Peyer's patch (tissue), 4 donors: ENCODE data around the gene CRK. TPM values are rescaled to one million over a fixed set of nuclear protein-coding genes. Genes with fewer than 3 reads are reported as not detected.
"Not testable (repeated sequence)": the region's sequence is repeated elsewhere in the genome, so short reads cannot be mapped to it uniquely, and the experiment has no call there.

Experiments used
- DNase-seq, 3 donors: peaks; one replicate each; pipeline ENCODE4 v3.0.0-alpha.2; 2017 to 2019
- H3K27ac ChIP-seq, 4 donors: fragments of 200-600 bp; sonication (generic); one replicate each; pipeline ENCODE4 v1.5.1; 2016 to 2019
- H3K27me3 ChIP-seq, 2 donors: fragments of 200-600 bp; sonication (generic); one replicate each; pipeline ENCODE4 v1.5.1; 2019
- H3K36me3 ChIP-seq, 3 donors: fragments of 200-600 bp; sonication (generic); one replicate each; pipeline ENCODE4 v1.5.1; 2016 to 2019
- H3K4me1 ChIP-seq, 4 donors: fragments of 200-600 bp; sonication (generic); one replicate each; pipeline ENCODE4 v1.5.1; 2016 to 2019
- H3K4me3 ChIP-seq, 4 donors: fragments of 200-600 bp; sonication (generic); 1 replicate in 3 of 4; 2 replicates in 1 of 4; pipeline ENCODE4 v1.5.1; 2016 to 2019; ENCODE audit warnings: mild to moderate bottlenecking in 1 of 4
- H3K9me3 ChIP-seq, 4 donors: fragments of 200-600 bp; sonication (generic); one replicate each; pipeline ENCODE4 v1.5.1; 2016 to 2019; ENCODE audit warnings: mild to moderate bottlenecking in 1 of 4
- POLR2A ChIP-seq, 2 donors: fragments of 450-650 bp; IDR thresholded peaks; one replicate each; pipeline ENCODE4 v1.5.1; 2017; ENCODE audit warnings: antibody characterized with exemption in 2 of 2, mild to moderate bottlenecking in 2 of 2, moderate library complexity in 2 of 2
- total RNA-seq, 4 donors: library from RNA; depleted of rRNA; stranded (reverse); fragments of >200 nt; gene quantifications; one replicate each; pipeline ENCODE4 v1.1.0, GENCODE V29; 2016
- TF ChIP-seq, protein P1 (sequence below), 6 experiments: fragments of 450-650 bp in 4 of 6; fragments of 200-600 bp in 2 of 6; sonication (generic) in 1 of 6; IDR thresholded peaks; one replicate each; pipeline ENCODE4 v1.5.1; 2017 to 2019; ENCODE audit warnings: antibody characterized with exemption in 6 of 6, mild to moderate bottlenecking in 3 of 6, moderate library complexity in 1 of 6

The CRK gene
- total RNA-seq, 4 donors from 2014 or later, result 33.0 to 66.2 (median 59.5) TPM

DNA sequence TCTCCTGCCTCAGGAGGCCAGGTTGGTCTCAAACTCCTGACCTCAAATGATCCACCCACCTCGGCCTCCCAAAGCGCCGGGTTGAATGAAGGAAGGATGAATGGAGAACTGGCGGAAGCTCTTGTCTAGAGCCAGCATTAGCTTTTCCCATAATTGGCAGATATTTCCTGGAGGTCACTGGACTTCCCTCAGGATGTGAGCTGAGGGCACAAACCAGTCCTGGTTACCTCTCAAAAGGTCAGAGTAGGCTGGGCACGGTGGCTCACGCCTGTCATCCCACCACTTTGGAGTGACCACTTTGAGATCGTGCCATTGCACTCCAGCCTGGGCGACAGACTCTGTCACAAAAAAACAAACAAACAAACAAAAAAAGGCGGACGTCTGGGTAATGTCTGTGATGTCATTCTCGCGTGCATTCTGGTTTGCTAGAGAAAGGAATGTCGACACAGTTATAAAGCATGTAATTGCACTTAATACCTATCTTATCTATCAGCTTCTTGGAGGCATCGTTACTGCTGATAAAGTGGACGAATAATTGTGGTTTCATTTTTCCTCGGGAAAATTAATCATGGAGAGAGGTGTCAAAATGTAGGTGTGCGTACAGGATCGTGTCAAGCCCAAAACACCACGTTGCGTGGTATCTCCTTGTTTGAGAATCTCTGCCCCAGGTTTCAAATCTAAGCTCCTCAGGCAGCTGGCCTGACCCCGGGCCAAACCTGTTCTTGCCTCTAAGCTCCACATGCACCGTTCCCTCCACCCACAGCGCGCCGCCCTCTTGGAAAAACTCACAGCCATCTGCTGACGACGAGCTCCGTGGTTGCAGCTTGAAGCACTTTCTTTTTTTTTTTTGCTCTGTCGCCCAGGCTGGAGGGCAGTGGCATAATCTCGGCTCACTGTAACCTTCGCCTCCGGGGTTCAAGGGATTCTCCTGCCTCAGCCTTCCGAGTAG is 6.4 kb upstream of the CRK start:
- Histone ChIP-seq H3K9me3 (no peaks in the 10 kb centered on the region), H3K27me3 (no peaks in the 10 kb centered on the region), H3K4me3 (no peak overlapping the region), H3K36me3 (peaks cover 0 to 35% (median 0%) of the 10 kb centered on the region in 3 donors), H3K4me1 (peaks cover 0 to 34% (median 11%) of the 10 kb centered on the region in 4 donors), H3K27ac (peak overlapping the region in 3 of 4 donors; percentile 29 to 52 (median 45))
- TF ChIP-seq, protein P1, sequence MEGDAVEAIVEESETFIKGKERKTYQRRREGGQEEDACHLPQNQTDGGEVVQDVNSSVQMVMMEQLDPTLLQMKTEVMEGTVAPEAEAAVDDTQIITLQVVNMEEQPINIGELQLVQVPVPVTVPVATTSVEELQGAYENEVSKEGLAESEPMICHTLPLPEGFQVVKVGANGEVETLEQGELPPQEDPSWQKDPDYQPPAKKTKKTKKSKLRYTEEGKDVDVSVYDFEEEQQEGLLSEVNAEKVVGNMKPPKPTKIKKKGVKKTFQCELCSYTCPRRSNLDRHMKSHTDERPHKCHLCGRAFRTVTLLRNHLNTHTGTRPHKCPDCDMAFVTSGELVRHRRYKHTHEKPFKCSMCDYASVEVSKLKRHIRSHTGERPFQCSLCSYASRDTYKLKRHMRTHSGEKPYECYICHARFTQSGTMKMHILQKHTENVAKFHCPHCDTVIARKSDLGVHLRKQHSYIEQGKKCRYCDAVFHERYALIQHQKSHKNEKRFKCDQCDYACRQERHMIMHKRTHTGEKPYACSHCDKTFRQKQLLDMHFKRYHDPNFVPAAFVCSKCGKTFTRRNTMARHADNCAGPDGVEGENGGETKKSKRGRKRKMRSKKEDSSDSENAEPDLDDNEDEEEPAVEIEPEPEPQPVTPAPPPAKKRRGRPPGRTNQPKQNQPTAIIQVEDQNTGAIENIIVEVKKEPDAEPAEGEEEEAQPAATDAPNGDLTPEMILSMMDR (IDR thresholded peaks at IDR 0.05), result no peak
- TF ChIP-seq POLR2A (IDR thresholded peaks at IDR 0.05), result no peak
- no peak for DNase-seq

DNA sequence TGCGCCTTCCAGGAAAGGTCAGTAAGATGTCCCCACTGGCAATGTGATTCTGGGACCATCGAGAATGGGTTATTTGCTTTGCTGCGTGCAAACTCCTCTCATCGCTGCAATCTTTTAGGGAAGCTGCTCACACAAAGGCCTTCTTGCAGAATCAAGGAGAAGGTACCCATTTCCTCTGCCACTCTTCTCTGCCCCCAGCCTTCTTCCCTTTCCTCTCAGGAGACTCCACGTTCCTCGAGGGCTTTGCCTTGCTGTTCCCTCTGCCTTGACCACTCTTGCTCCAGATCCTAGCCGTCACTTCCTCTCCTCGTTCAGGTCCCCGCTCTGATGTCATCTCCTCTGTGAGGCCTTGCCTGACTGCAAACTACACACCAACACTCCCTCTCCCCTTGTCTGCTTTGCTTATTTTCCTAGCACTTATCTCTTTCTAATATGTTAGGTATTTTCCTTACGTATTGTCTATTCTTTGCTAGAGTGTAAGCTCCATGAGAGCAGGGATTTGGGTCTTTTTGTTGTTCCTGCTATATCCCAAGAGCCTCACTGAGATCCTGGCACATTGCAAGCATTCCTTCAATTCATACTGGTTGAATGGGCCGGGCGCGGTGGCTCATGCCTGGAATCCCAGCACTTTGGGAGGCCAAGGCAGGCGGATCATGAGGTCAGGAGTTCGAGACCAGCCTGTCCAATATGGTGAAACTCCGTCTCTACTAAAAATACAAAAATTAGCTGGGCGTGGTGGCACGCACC is 5.3 kb upstream of the CRK start:
- Histone ChIP-seq H3K4me1 (peaks cover 0 to 40% (median 13%) of the 10 kb centered on the region in 4 donors), H3K9me3 (no peaks in the 10 kb centered on the region), H3K27me3 (no peaks in the 10 kb centered on the region), H3K36me3 (peaks cover 0 to 25% (median 0%) of the 10 kb centered on the region in 3 donors), H3K27ac (peak overlapping the region in 1 of 4 donors; percentile 85), H3K4me3 (no peak overlapping the region)
- no peak for DNase-seq
- TF ChIP-seq, protein P1 (IDR thresholded peaks at IDR 0.05), result no peak
- no peak for TF ChIP-seq POLR2A (IDR thresholded peaks at IDR 0.05)

DNA sequence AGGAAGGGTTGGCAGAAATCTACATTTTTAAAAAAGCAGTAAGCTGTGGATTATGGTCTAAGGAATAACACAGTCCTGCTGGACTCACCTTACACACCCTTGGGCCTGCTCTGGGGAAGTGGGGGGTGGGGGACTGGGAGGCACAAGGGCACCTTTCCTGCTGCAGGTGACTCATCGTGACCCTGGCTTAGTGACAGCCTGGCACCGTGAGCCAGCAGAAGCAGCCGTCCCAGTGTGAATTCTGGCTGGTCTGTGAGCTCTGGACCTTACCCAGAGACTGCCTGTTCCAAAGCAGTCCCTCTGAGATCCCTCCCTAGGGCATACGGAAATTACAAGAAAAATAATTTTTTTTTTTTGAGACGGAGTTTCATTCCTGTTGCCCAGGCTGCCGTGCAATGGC is 4.2 kb upstream of the CRK start:
- peak in 1 of 2 donors; percentile 49 for TF ChIP-seq POLR2A (IDR thresholded peaks at IDR 0.05)
- TF ChIP-seq, protein P1 (IDR thresholded peaks at IDR 0.05), result no peak

DNA sequence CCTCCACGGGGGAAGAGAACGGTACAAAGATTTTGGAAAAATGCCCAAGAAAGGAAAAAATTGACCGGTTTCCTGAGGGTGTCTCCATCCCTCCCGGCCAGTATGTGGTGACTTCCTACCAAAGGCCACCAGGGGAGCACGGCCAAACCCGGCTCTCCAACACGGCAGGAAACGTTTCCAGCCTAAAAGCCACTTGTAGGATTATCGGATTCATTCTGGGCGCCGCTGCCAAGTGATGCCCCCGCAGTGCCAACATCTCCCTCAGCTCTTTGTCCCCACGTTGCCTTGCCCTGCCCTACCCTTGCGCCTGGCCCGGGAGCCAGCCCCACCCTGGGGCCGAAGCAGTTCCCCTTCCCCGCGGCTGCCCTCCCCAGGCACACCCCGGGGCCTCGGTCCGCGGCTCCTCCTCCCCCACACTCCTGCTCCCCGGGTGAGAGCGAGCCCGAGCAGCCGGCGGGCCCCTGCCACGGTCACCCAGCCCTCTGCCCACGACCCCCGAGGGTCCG is 688 bp downstream of the CRK start:
- peak; percentile 61 to 81 (median 80) for DNase-seq
- peak overlapping the region; percentile 97 to 100 (median 98) for H3K27ac ChIP-seq
- H3K36me3 ChIP-seq, result peaks cover 0 to 9% (median 0%) of the 10 kb centered on the region in 3 donors
- H3K9me3 ChIP-seq, result no peaks in the 10 kb centered on the region
- peak overlapping the region; percentile 82 to 99 (median 89) for H3K4me3 ChIP-seq
- H3K4me1 ChIP-seq, result peaks cover 0 to 41% (median 6%) of the 10 kb centered on the region in 4 donors
- H3K27me3 ChIP-seq, result no peaks in the 10 kb centered on the region
- no peak for TF ChIP-seq POLR2A (IDR thresholded peaks at IDR 0.05)
- TF ChIP-seq, protein P1 (IDR thresholded peaks at IDR 0.05), result peak; percentile 54 to 80 (median 62)

More for the DNA sequence above, 4.2 kb upstream of the CRK start:
- Histone ChIP-seq H3K4me1 (peaks cover 0 to 40% (median 13%) of the 10 kb centered on the region in 4 donors), H3K36me3 (peaks cover 0 to 13% (median 0%) of the 10 kb centered on the region in 3 donors), H3K27me3 (no peaks in the 10 kb centered on the region), H3K9me3 (no peaks in the 10 kb centered on the region), H3K27ac (peak overlapping the region in 3 of 4 donors; percentile 53 to 85 (median 85)), H3K4me3 (no peak overlapping the region)
- DNase-seq, result peak in 2 of 3 donors; percentile 89 to 91

DNA sequence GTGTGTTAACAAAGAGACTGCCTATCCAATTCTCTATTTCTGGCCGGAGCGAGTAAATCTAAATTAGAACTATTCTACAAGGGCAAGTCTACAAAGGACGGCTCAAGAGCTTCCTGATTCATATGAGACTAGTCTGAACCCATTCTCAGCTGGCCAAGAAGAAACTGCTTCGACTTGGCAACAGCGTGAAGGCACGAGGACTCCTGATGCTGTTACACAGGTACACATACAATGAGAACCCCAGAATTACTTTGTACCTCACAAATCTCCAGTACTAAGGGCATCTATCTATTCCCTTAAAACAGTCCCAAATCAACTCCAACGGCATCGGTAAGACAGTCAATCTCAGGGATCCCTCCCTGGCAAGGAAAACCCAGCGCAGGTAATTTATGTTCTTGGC is 1.5 kb downstream of the CRK start:
- TF ChIP-seq, protein P1 (IDR thresholded peaks at IDR 0.05), result no peak
- TF ChIP-seq POLR2A (IDR thresholded peaks at IDR 0.05), result no peak
- Histone ChIP-seq H3K36me3 (peaks cover 0 to 9% (median 0%) of the 10 kb centered on the region in 3 donors), H3K9me3 (no peaks in the 10 kb centered on the region), H3K4me1 (peaks cover 0 to 42% (median 6%) of the 10 kb centered on the region in 4 donors), H3K27me3 (no peaks in the 10 kb centered on the region), H3K27ac (peak overlapping the region; percentile 97 to 100 (median 98)), H3K4me3 (peak overlapping the region; percentile 82 to 99 (median 89))
- no peak for DNase-seq

DNA sequence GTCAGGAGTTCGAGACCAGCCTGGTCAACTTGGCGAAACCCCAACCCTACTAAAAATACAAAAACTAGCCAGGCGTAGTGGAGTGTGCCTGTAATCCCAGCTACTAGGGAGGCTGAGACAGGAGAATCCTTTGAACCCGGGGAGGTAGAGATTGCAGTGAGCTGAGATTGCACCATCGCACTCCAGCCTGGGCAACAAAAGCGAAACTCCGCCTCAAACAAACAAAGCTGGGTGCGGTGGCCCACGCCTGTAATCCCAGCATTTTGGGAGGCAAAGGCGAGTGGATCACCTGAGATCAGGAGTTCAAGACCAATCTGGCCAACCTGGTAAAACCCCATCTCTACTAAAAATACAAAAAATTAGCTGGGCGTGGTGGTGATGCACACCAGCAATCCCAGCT is 2.3 kb downstream of the CRK start:
- not testable (repeated sequence) for H3K36me3 ChIP-seq

More for the DNA sequence above, 2.3 kb downstream of the CRK start:
- Histone ChIP-seq H3K27ac (peak overlapping the region in 2 of 4 donors; percentile 40 to 97), H3K4me1 (peaks cover 0 to 43% (median 6%) of the 10 kb centered on the region in 4 donors)
- H3K27me3 ChIP-seq, H3K9me3 ChIP-seq, DNase-seq, H3K4me3 ChIP-seq: not testable (repeated sequence)
